NT2/D1 (cell line): ENCODE measurements around the gene STAP2.

Source experiments
- SUZ12 ChIP-seq: IDR thresholded peaks from 2 replicates; pipeline ENCODE4 v1.6.1; 2011; ENCODE audit not compliant: insufficient read length, insufficient read depth; ENCODE audit errors: extremely low read depth
- ZNF274 ChIP-seq: IDR thresholded peaks from 2 replicates; pipeline ENCODE4 v1.6.1; 2011; ENCODE audit warnings: mild to moderate bottlenecking, low read depth, low read length

- no peak for TF ChIP-seq ZNF274
- no peak for TF ChIP-seq SUZ12
Measured at GRCh38 chr19:4371247-4372164, 32.9 kb upstream of the STAP2 start.
